Effector memory CD8-positive, alpha-beta T cell (primary cell): ENCODE results near the gene NXT1.

Experiments used
- ATAC-seq: fragments of 150-1000 bp; cut with Tn5 transposase; replicated peaks from 2 replicates; pipeline ENCODE4 v1.10.0; 2021; ENCODE audit warnings: mild to moderate bottlenecking, moderate library complexity
- DNase-seq, 3 experiments: peaks; one replicate each; pipeline ENCODE4 v3.0.0; 2021
- H3K27ac Mint-ChIP-seq, 2 donors: one replicate each; pipeline ENCODE4 v1.8.0; 2022; ENCODE audit warnings: mild to moderate bottlenecking in 2 of 2, mixed read lengths in 2 of 2, moderate library complexity in 2 of 2
- H3K27me3 Mint-ChIP-seq, 2 donors: one replicate each; pipeline ENCODE4 v1.8.0; 2022; ENCODE audit warnings: mixed read lengths in 2 of 2
- H3K36me3 Mint-ChIP-seq: one replicate; pipeline ENCODE4 v1.8.0; 2022; ENCODE audit warnings: mild to moderate bottlenecking, moderate library complexity, mixed read lengths; ENCODE audit not compliant: insufficient read depth
- H3K4me1 Mint-ChIP-seq, 2 donors: one replicate each; pipeline ENCODE4 v1.8.0; 2022; ENCODE audit warnings: low read depth in 2 of 2, mixed read lengths in 2 of 2
- H3K4me3 Mint-ChIP-seq, 2 donors: one replicate each; pipeline ENCODE4 v1.8.0; 2022; ENCODE audit warnings: mild to moderate bottlenecking in 2 of 2, mixed read lengths in 2 of 2, moderate library complexity in 2 of 2
- H3K9me3 Mint-ChIP-seq, 2 donors: one replicate each; pipeline ENCODE4 v1.8.0; 2022; ENCODE audit warnings: mixed read lengths in 2 of 2

Gene NXT1

DNA sequence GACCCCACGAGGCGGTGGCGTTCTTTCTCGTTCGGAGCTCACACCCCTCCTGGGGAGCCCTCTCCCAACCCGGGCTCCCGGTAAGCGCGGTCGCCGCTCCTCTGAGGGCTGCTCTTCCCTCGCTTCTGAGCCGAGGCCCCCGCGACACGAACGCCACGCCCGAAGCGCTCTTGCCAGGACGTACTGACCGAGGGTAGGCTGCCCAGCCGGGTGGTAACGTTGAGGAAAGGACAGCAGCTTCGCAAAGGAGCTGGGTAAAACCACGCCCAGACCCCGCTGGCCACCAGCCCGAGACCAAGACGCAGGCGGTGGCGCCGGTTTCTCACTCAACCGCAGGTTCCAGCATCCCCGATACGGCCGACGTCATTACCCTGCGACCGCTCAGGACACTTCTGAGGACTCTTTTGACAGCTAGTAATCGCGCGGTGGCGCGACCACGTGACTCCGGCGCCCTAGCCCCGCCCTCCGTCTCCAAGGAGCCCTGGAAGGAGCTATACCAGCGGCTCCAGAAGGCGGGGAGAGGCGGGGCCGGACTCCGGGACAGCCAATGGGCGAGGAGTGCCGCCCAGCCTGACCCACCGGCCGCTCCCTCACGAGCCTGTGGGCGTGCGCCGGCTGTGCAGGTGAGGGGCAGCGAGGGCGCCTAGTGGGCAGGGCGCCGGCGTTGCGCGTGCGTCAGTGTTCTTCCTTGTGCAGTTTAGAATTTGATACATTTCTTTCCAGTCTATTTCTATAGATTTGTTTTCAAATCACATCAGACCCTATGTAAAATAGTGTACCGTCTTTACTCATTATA, 7.4 kb downstream of the NXT1 start:
- Mint-ChIP-seq H3K36me3 (peaks cover 52% of the 10 kb centered on the region), H3K4me1 (peaks cover 10 to 16% of the 10 kb centered on the region in 2 donors), H3K9me3 (no peaks in the 10 kb centered on the region), H3K27me3 (no peaks in the 10 kb centered on the region), H3K4me3 (peak overlapping the region; percentile 92 to 97), H3K27ac (peak overlapping the region; percentile 97 to 99)
- ATAC-seq (peak; percentile 68), DNase-seq (peak; percentile 99 to 100 (median 100))

GRCh38 chr20:23358563-23358906, 7.9 kb downstream of the NXT1 start:
- DNase-seq = no peak
- peak overlapping the region; percentile 97 to 99 for H3K27ac Mint-ChIP-seq
- peaks cover 15 to 21% of the 10 kb centered on the region in 2 donors for H3K4me1 Mint-ChIP-seq
- H3K36me3 Mint-ChIP-seq = peaks cover 51% of the 10 kb centered on the region
- H3K27me3 Mint-ChIP-seq = no peaks in the 10 kb centered on the region
- ATAC-seq = no peak
- H3K9me3 Mint-ChIP-seq = no peaks in the 10 kb centered on the region
- H3K4me3 Mint-ChIP-seq = peak overlapping the region; percentile 92 to 97

DNA sequence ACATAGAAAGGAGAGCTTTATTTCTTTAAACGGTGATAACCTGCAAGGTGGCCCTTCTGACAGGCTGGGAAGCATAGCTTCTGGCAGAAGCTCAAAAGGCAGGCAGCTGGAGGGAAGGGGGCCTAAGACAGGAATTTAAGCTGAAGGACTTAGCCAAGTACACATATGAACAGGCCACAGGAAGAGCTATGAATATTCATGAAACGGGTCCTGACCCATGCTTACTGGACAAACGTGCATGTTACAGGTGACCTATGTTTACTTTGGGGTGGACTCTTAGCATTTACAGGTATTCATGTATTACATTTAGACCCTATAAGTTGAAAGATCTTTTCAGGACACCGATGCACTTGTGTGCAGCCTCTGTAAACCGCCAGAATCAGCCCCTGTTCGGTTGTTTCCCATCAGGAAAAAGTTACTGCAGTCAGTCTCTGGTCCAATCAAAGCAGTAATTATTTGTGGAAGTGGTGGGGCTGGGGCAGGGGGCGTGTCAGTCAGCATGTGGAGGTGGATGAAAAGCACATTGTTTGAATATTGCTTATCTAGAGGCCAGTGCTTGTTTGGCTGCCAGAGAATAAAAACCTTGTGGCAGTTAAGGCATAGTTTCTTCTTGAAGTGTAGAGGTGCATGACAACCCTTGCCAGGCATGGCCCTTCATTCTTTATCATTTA, 8.5 kb downstream of the NXT1 start:
- Mint-ChIP-seq H3K27me3 (no peaks in the 10 kb centered on the region), H3K4me3 (peak overlapping the region; percentile 92 to 97), H3K4me1 (peaks cover 19 to 22% of the 10 kb centered on the region in 2 donors), H3K9me3 (no peaks in the 10 kb centered on the region), H3K27ac (peak overlapping the region; percentile 97 to 99), H3K36me3 (peaks cover 50% of the 10 kb centered on the region)
- DNase-seq = no peak
- ATAC-seq = no peak

DNA sequence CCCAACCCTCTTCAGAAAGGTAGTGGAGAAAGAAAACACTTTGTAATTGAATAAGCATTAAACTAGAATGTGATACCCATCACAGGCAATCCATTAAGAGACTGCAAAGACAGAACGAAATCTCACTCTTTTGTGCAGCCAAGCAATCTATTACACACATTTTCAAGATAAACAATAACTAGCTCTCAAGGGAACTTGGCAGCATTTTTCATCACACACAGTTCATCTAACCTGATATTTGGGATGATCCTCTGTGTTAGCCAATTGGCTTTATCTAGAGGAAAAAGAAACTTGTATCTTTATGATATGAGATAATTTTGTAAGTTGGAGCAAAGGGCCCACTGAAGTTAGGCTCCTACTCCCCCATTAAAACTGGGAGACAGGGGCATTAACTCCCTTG, 9.9 kb downstream of the NXT1 start:
- H3K27ac Mint-ChIP-seq = peak overlapping the region; percentile 99

DNA sequence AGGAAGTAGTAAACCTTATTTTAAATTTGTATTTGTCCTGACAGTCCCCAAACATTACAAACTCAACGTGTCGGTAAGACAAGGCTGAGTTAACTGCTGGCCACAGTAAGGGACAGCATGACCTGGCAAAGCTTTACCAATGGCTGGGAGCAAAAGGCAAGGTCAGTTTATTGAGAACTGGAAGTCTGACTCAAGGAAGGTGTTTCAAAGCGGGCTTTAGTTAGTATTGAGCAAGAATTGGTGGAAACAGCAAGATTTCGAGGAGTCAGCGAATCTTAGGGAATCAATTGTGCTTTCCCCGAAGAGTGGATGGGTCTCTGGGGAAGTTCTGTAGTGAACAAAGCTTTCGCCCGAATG, 10.5 kb downstream of the NXT1 start:
- H3K4me3 Mint-ChIP-seq = peak overlapping the region; percentile 77 to 79
- DNase-seq = no peak
- H3K27ac Mint-ChIP-seq = peak overlapping the region; percentile 99
- peaks cover 33 to 34% of the 10 kb centered on the region in 2 donors for H3K4me1 Mint-ChIP-seq
- H3K9me3 Mint-ChIP-seq = no peaks in the 10 kb centered on the region
- no peak for ATAC-seq
- H3K27me3 Mint-ChIP-seq = no peaks in the 10 kb centered on the region
- H3K36me3 Mint-ChIP-seq = peaks cover 43% of the 10 kb centered on the region

More for the DNA sequence above, 9.9 kb downstream of the NXT1 start:
- peak overlapping the region; percentile 77 to 79 for H3K4me3 Mint-ChIP-seq
- peaks cover 47% of the 10 kb centered on the region for H3K36me3 Mint-ChIP-seq
- DNase-seq (no peak), ATAC-seq (no peak)
- no peaks in the 10 kb centered on the region for H3K9me3 Mint-ChIP-seq
- no peaks in the 10 kb centered on the region for H3K27me3 Mint-ChIP-seq
- H3K4me1 Mint-ChIP-seq = peaks cover 31% of the 10 kb centered on the region in 2 donors

- ATAC-seq (peak; percentile 70), DNase-seq (peak; percentile 98 to 99 (median 99))
- H3K27me3 Mint-ChIP-seq = no peaks in the 10 kb centered on the region
- no peaks in the 10 kb centered on the region for H3K9me3 Mint-ChIP-seq
- peaks cover 38 to 41% of the 10 kb centered on the region in 2 donors for H3K4me1 Mint-ChIP-seq
- H3K4me3 Mint-ChIP-seq = peak within 1 kb of the TSS; percentile 98
- H3K36me3 Mint-ChIP-seq = peaks cover 45% of the 10 kb centered on the region
- peak within 1 kb of the TSS; percentile 99 for H3K27ac Mint-ChIP-seq
Observed at GRCh38 chr20:23361476-23362391, 11.1 kb downstream of the NXT1 start, which contains the start of gene GZF1. Gene GZF1, plus strand, starts transcription at chr20:23362182. Its CDS starts 2,202 bp downstream, at chr20:23364384.

DNA sequence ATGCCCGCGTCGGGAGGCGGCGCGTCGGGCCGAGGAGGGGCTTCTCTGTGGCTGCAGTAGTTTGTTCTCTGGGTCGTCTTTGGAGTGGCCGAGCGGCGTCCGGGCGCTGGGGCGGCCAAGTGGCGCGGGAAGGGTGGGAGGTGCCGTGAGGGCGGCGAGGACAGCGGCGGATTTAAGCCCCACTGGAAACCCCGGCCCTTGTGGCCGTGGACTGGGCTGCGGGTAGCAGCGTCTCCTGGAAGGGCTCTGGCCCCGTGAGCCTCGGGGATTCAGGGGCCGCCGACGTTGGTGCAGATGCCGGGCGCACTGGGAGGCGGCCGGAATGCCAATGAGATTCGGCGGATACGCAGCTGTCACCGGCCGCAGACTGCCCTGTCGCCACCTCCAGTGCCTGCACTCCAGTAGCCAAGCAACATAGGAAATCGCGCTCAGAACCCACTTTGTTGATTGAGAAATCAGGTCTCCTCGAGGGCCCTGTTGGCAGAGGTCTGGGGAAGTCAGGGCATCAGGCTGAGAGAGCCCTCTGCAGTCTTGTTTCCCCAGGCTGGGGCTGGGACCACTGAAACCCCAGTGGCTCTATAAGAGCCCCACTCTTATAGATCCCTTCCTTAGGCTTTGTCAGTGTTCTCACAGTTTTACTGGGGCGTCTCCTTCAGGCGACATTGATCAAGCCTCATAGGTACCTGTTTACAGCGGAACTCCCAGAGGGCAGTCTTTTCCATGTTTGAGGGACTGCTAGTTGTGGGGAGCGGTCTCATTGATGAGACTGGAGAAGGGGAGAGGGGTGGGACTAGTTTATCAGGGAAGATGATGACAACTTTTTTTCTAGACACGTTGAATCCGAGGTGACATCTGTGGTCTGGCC, 12.0 kb downstream of the NXT1 start:
- Mint-ChIP-seq H3K4me1 (peaks cover 38 to 43% of the 10 kb centered on the region in 2 donors), H3K9me3 (no peaks in the 10 kb centered on the region), H3K4me3 (peak overlapping the region; percentile 98), H3K27ac (peak overlapping the region; percentile 99), H3K27me3 (no peaks in the 10 kb centered on the region), H3K36me3 (peaks cover 44% of the 10 kb centered on the region)
- ATAC-seq (peak; percentile 5), DNase-seq (peak; percentile 50 to 55 (median 53))

GRCh38 chr20:23363257-23363649, 12.7 kb downstream of the NXT1 start:
- H3K27ac Mint-ChIP-seq = peak overlapping the region; percentile 99
- ATAC-seq (no peak), DNase-seq (no peak)
- H3K27me3 Mint-ChIP-seq = no peaks in the 10 kb centered on the region
- H3K9me3 Mint-ChIP-seq = no peaks in the 10 kb centered on the region
- H3K4me3 Mint-ChIP-seq = peak overlapping the region; percentile 98
- peaks cover 35 to 43% of the 10 kb centered on the region in 2 donors for H3K4me1 Mint-ChIP-seq
- H3K36me3 Mint-ChIP-seq = peaks cover 41% of the 10 kb centered on the region

- Mint-ChIP-seq H3K9me3 (no peaks in the 10 kb centered on the region), H3K27me3 (no peaks in the 10 kb centered on the region), H3K4me1 (peaks cover 30 to 36% of the 10 kb centered on the region in 2 donors), H3K36me3 (peaks cover 59% of the 10 kb centered on the region), H3K4me3 (peak overlapping the region; percentile 72 to 73), H3K27ac (peak overlapping the region; percentile 88 to 99)
- ATAC-seq (no peak), DNase-seq (no peak)
Observed at GRCh38 chr20:23365390-23366165, 15.0 kb downstream of the NXT1 start.

- H3K4me3 Mint-ChIP-seq = peak overlapping the region; percentile 49 to 72
- no peaks in the 10 kb centered on the region for H3K27me3 Mint-ChIP-seq
- no peak for DNase-seq
- H3K4me1 Mint-ChIP-seq = peaks cover 30 to 36% of the 10 kb centered on the region in 2 donors
- H3K9me3 Mint-ChIP-seq = no peaks in the 10 kb centered on the region
- peaks cover 61% of the 10 kb centered on the region for H3K36me3 Mint-ChIP-seq
- peak; percentile 7 for ATAC-seq
- peak overlapping the region; percentile 88 to 91 for H3K27ac Mint-ChIP-seq
Observed at GRCh38 chr20:23366384-23366783, 15.8 kb downstream of the NXT1 start.

GRCh38 chr20:23367770-23368169, 17.2 kb downstream of the NXT1 start:
- peaks cover 27 to 35% of the 10 kb centered on the region in 2 donors for H3K4me1 Mint-ChIP-seq
- H3K9me3 Mint-ChIP-seq = no peaks in the 10 kb centered on the region
- no peak overlapping the region for H3K4me3 Mint-ChIP-seq
- H3K27ac Mint-ChIP-seq = peak overlapping the region in 1 of 2 donors; percentile 7
- H3K36me3 Mint-ChIP-seq = peaks cover 63% of the 10 kb centered on the region
- H3K27me3 Mint-ChIP-seq = no peaks in the 10 kb centered on the region
- no peak for ATAC-seq
- DNase-seq = no peak
